Neuronal stem cell (in vitro differentiated cells): ENCODE results near the gene PDGFA.

Experiments used
- DNase-seq: peaks from one replicate; pipeline ENCODE4 v3.0.0-alpha.2; 2013; ENCODE audit warnings: low spot score
- H2AFZ ChIP-seq: one replicate; pipeline ENCODE4 v1.6.1; 2013; ENCODE audit warnings: mild to moderate bottlenecking, low read length, inconsistent platforms
- H2AK5ac ChIP-seq: 2 replicates; pipeline ENCODE4 v1.6.1; 2013; ENCODE audit warnings: low read depth, mild to moderate bottlenecking, inconsistent platforms, low read length, moderate library complexity, mixed read lengths
- H2BK120ac ChIP-seq: 2 replicates; pipeline ENCODE4 v1.6.1; 2013; ENCODE audit warnings: low read depth, mild to moderate bottlenecking, inconsistent platforms, low read length, moderate library complexity, mixed read lengths
- H2BK12ac ChIP-seq: one replicate; pipeline ENCODE4 v1.6.1; 2013; ENCODE audit warnings: low read length, inconsistent platforms
- H2BK15ac ChIP-seq: 2 replicates; pipeline ENCODE4 v1.6.1; 2013; ENCODE audit warnings: mild to moderate bottlenecking, low read length, inconsistent platforms, mixed read lengths
- H2BK5ac ChIP-seq: one replicate; pipeline ENCODE4 v1.6.1; 2013; ENCODE audit warnings: inconsistent platforms, mild to moderate bottlenecking, low read length, moderate library complexity
- H3K14ac ChIP-seq: one replicate; pipeline ENCODE4 v1.6.1; 2013; ENCODE audit warnings: low read length, inconsistent platforms
- H3K18ac ChIP-seq: 2 replicates; pipeline ENCODE4 v1.6.1; 2013; ENCODE audit warnings: low read length, inconsistent platforms
- H3K23ac ChIP-seq: 2 replicates; pipeline ENCODE4 v1.6.1; 2013; ENCODE audit warnings: low read depth, mild to moderate bottlenecking, mixed read lengths, low read length, inconsistent platforms; ENCODE audit not compliant: poor library complexity
- H3K27ac ChIP-seq: replicated peaks from 3 replicates; pipeline ENCODE4 v1.5.1; 2013; ENCODE audit warnings: low read length, inconsistent platforms
- H3K27me3 ChIP-seq, 3 experiments: 2 replicates each; pipeline ENCODE4 v1.6.1; 2013; ENCODE audit warnings: low read length in 3 of 3, mild to moderate bottlenecking in 2 of 3, inconsistent platforms in 1 of 3, low read depth in 1 of 3, mixed read lengths in 1 of 3, moderate library complexity in 1 of 3; ENCODE audit not compliant: control insufficient read depth in 3 of 3, insufficient read depth in 3 of 3
- H3K36me3 ChIP-seq, 2 donors: replicated peaks in 1 of 2; 2 replicates each; pipeline ENCODE4 v1.6.1; 2013; ENCODE audit warnings: low read length in 2 of 2; ENCODE audit not compliant: control insufficient read depth in 2 of 2, insufficient read depth in 2 of 2
- H3K4ac ChIP-seq: 2 replicates; pipeline ENCODE4 v1.6.1; 2013; ENCODE audit warnings: inconsistent platforms, mild to moderate bottlenecking, low read length, moderate library complexity
- H3K4me1 ChIP-seq, 2 donors: 1 replicate in 1 of 2; 2 replicates in 1 of 2; pipeline ENCODE4 v1.6.1; 2013; ENCODE audit warnings: low read length in 2 of 2, low read depth in 1 of 2; ENCODE audit not compliant: control insufficient read depth in 2 of 2, insufficient read depth in 1 of 2
- H3K4me2 ChIP-seq: one replicate; pipeline ENCODE4 v1.6.1; 2013; ENCODE audit warnings: mild to moderate bottlenecking, low read length, inconsistent platforms; ENCODE audit not compliant: insufficient read depth, poor library complexity, severe bottlenecking
- H3K4me3 ChIP-seq, 2 donors: 2 replicates each; pipeline ENCODE4 v1.5.1; 2013; ENCODE audit warnings: low read length in 2 of 2, mild to moderate bottlenecking in 2 of 2, inconsistent platforms in 1 of 2, moderate library complexity in 1 of 2
- H3K79me1 ChIP-seq: one replicate; pipeline ENCODE4 v1.6.1; 2013; ENCODE audit warnings: low read depth, mild to moderate bottlenecking, inconsistent platforms, low read length, moderate library complexity
- H3K9ac ChIP-seq: one replicate; pipeline ENCODE4 v1.6.1; 2013; ENCODE audit warnings: mild to moderate bottlenecking, low read depth, low read length, inconsistent platforms; ENCODE audit not compliant: poor library complexity
- H3K9me3 ChIP-seq, 2 donors: replicated peaks in 1 of 2; 2 replicates each; pipeline versions ENCODE3 to v1.6.1; 2013; ENCODE audit warnings: low read length in 2 of 2, mild to moderate bottlenecking in 2 of 2, inconsistent platforms in 1 of 2, low read depth in 1 of 2, mixed read lengths in 1 of 2, moderate library complexity in 1 of 2; ENCODE audit not compliant: control insufficient read depth in 2 of 2, insufficient read depth in 1 of 2
- H4K8ac ChIP-seq: one replicate; pipeline ENCODE4 v1.6.1; 2013; ENCODE audit warnings: low read depth, mild to moderate bottlenecking, inconsistent platforms, low read length, moderate library complexity
- H4K91ac ChIP-seq: one replicate; pipeline ENCODE4 v1.6.1; 2013; ENCODE audit warnings: low read length, low read depth, mild to moderate bottlenecking, inconsistent platforms; ENCODE audit not compliant: poor library complexity
- WGBS, 2 donors: extraction: QIAGEN DNeasy Blood & Tissue Kit; methylation state at CpG; one replicate each; pipeline ENCODE4 v1.1.7; 2013; ENCODE audit warnings: missing lambda C conversion rate in 2 of 2, mixed read lengths in 1 of 2; ENCODE audit not compliant: insufficient read length in 2 of 2, insufficient replicate concordance in 1 of 2; ENCODE audit errors: extremely low coverage in 2 of 2; 5-methylcytosine and 5-hydroxymethylcytosine counted together

PDGFA gene

GRCh38 chr7:499853-500485 is 19.7 kb downstream of the PDGFA start:
- Histone ChIP-seq H2BK15ac (peak overlapping the region; percentile 52), H3K14ac (no peak overlapping the region), H3K9ac (no peak overlapping the region), H2AK5ac (peak overlapping the region; percentile 86), H3K36me3 (peaks cover 0 to 2% of the 10 kb centered on the region in 2 donors), H3K79me1 (no peaks in the 10 kb centered on the region), H2BK120ac (no peak overlapping the region), H3K27me3 (no peaks in the 10 kb centered on the region), H3K4ac (no peak overlapping the region), H4K8ac (no peak overlapping the region), H3K4me2 (no peak overlapping the region), H2AFZ (no peak overlapping the region), H3K4me3 (no peak overlapping the region), H4K91ac (no peak overlapping the region), H3K23ac (no peak overlapping the region), H2BK5ac (no peak overlapping the region), H2BK12ac (no peak overlapping the region), H3K27ac (no peak overlapping the region), H3K9me3 (peaks cover 0 to 3% of the 10 kb centered on the region in 2 donors), H3K4me1 (peaks cover 0 to 6% of the 10 kb centered on the region in 2 donors), H3K18ac (peak overlapping the region; percentile 42)
- no CpG with 5 or more reads among the region's 20 CpGs for WGBS, 2 donors
- no peak for DNase-seq

GRCh38 chr7:498678-499641 is 20.7 kb downstream of the PDGFA start:
- H2BK5ac ChIP-seq, result no peak overlapping the region
- no peak overlapping the region for H3K14ac ChIP-seq
- peak overlapping the region; percentile 51 for H2BK15ac ChIP-seq
- peak overlapping the region; percentile 61 for H2AK5ac ChIP-seq
- no peak overlapping the region for H4K91ac ChIP-seq
- H4K8ac ChIP-seq, result no peak overlapping the region
- no peak overlapping the region for H2BK120ac ChIP-seq
- no peak overlapping the region for H3K27ac ChIP-seq
- no peaks in the 10 kb centered on the region for H3K79me1 ChIP-seq
- H3K9me3 ChIP-seq, result peaks cover 0 to 3% of the 10 kb centered on the region in 2 donors
- H2BK12ac ChIP-seq, result no peak overlapping the region
- WGBS, 2 donors, result no CpG with 5 or more reads among the region's 11 CpGs
- H3K4me1 ChIP-seq, result peaks cover 0 to 6% of the 10 kb centered on the region in 2 donors
- no peak overlapping the region for H2AFZ ChIP-seq
- H3K4ac ChIP-seq, result no peak overlapping the region
- no peak overlapping the region for H3K23ac ChIP-seq
- H3K27me3 ChIP-seq, result no peaks in the 10 kb centered on the region
- H3K36me3 ChIP-seq, result peaks cover 0 to 2% of the 10 kb centered on the region in 2 donors
- H3K9ac ChIP-seq, result no peak overlapping the region
- H3K18ac ChIP-seq, result peak overlapping the region; percentile 33
- no peak for DNase-seq
- no peak overlapping the region for H3K4me2 ChIP-seq
- no peak overlapping the region for H3K4me3 ChIP-seq

GRCh38 chr7:497946-498655 is 21.5 kb downstream of the PDGFA start:
- Histone ChIP-seq H4K8ac (no peak overlapping the region), H3K79me1 (no peaks in the 10 kb centered on the region), H3K9ac (no peak overlapping the region), H3K23ac (no peak overlapping the region), H3K4me3 (no peak overlapping the region), H2BK12ac (no peak overlapping the region), H3K14ac (no peak overlapping the region), H3K18ac (peak overlapping the region; percentile 32), H2AFZ (no peak overlapping the region), H2AK5ac (no peak overlapping the region), H3K4me1 (peaks cover 0 to 6% of the 10 kb centered on the region in 2 donors), H4K91ac (no peak overlapping the region), H3K36me3 (peaks cover 0 to 2% of the 10 kb centered on the region in 2 donors), H3K4me2 (no peak overlapping the region), H2BK15ac (no peak overlapping the region), H3K4ac (no peak overlapping the region), H2BK120ac (no peak overlapping the region), H3K9me3 (peaks cover 0 to 3% of the 10 kb centered on the region in 2 donors), H3K27me3 (no peaks in the 10 kb centered on the region), H3K27ac (no peak overlapping the region), H2BK5ac (no peak overlapping the region)
- WGBS, 2 donors, result no CpG with 5 or more reads among the region's 21 CpGs
- DNase-seq, result no peak
